GM10248 (cell line): ENCODE data around the gene FAM3C.
"Not testable (repeated sequence)": the region's sequence is repeated elsewhere in the genome, so short reads cannot be mapped to it uniquely, and the experiment has no call there.

Source experiments
- CTCF ChIA-PET: fragments of 300-600 bp; sonication (Branson Sonifier 250); formaldehyde crosslinking; extraction: SDS; loops from one replicate; lab custom pipeline; 2021; ENCODE audit warnings: antibody characterized with exemption; lab: Yijun Ruan, JAX
- POLR2A ChIA-PET: fragments of 350-650 bp; sonication (Branson Sonifier 250); formaldehyde crosslinking; extraction: SDS; loops from one replicate; lab custom pipeline; 2020; ENCODE audit warnings: antibody characterized with exemption; lab: Yijun Ruan, JAX
- DNase-seq: peaks from one replicate; pipeline ENCODE4 v3.0.0; 2012; ENCODE audit errors: extremely low spot score
- TF ChIP-seq, protein P1 (sequence below): IDR thresholded peaks from 2 replicates; pipeline ENCODE4 v1.5.1; 2012; ENCODE audit warnings: mild to moderate bottlenecking, low read depth; ENCODE audit errors: extremely low read depth, missing control alignments, control extremely low read depth

The FAM3C gene

DNA sequence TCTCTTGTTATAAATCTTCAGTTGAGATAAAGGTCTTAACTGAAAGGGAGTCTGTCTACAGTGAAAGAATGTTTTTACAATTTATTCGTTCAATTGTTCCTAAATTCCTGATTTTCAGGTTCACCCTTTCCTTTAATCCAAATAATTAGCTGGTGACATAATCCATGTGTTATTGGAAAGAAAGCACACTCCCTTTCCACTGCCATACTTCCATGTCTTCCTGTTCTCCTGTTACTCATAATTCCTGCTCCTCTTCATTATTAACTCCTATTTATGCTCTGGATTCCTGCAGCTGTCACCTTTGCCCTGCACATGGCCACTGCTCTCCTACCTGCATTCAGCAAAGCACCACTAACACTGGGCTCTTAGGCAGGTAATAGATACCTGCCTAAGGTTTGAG, 40.0 kb upstream of the FAM3C start:
- TF ChIP-seq, protein P1, sequence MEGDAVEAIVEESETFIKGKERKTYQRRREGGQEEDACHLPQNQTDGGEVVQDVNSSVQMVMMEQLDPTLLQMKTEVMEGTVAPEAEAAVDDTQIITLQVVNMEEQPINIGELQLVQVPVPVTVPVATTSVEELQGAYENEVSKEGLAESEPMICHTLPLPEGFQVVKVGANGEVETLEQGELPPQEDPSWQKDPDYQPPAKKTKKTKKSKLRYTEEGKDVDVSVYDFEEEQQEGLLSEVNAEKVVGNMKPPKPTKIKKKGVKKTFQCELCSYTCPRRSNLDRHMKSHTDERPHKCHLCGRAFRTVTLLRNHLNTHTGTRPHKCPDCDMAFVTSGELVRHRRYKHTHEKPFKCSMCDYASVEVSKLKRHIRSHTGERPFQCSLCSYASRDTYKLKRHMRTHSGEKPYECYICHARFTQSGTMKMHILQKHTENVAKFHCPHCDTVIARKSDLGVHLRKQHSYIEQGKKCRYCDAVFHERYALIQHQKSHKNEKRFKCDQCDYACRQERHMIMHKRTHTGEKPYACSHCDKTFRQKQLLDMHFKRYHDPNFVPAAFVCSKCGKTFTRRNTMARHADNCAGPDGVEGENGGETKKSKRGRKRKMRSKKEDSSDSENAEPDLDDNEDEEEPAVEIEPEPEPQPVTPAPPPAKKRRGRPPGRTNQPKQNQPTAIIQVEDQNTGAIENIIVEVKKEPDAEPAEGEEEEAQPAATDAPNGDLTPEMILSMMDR, result no peak

DNA sequence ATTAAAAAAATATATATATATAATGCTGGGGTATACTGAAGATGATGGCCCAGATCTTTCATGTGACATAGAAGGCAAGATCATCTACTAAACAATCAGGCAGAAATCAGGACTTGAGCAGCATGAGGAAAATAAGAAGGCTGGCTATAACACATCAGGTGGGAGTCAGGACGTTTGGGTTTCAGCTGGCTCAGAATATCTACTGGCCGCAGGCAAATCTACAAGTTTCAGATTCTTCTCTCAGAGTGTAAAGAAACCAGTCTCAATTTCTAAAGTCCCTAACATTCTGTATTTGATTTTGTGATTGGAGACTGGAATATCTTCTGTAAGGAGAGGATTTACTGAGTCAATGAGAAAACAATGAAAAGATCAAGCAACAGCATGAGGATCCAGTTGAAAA, 37.7 kb upstream of the FAM3C start:
- TF ChIP-seq, protein P1, result no peak
- ChIA-PET POLR2A (no interaction called here), CTCF (interaction anchor here (1.3 to 1.5 kb wide), 2 partner anchors 38 to 67 kb away, joined by 3 read pairs; partner anchors contain the start of gene FAM3C)
- DNase-seq, result peak; percentile 29

More for the DNA sequence above, 40.0 kb upstream of the FAM3C start:
- DNase-seq, result no peak
- ChIA-PET POLR2A (no interaction called here), CTCF (interaction anchor here (0.9 to 1.1 kb wide), 2 partner anchors 15 to 40 kb away, joined by 4 to 5 read pairs; partner anchors contain the start of gene FAM3C)

DNA sequence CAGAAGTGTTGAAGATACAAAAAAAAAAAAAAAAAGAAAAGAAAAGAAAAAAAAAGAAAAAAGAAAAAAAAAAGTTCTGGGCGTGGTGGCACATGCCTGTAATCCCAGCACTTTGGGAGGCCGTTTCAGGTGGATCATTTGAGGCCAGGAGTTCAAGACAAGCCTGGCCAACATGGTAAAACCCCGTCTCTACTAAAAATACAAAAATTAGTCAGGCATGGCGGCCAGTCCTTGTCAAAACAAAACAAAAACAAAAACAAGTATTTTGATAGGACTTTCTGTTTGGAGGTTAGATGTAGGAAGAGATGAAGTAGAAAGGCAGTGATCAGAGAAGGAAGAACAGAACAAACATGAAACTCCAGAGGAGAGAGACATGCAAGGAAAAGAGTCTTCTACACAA, 36.4 kb upstream of the FAM3C start:
- peak; percentile 38 for DNase-seq
- CTCF ChIA-PET, result not testable (repeated sequence)
- POLR2A ChIA-PET, result interaction anchor here (0.7 kb wide), 1 partner anchor 89 kb away, joined by 3 read pairs; no protein-coding TSS in a partner anchor

DNA sequence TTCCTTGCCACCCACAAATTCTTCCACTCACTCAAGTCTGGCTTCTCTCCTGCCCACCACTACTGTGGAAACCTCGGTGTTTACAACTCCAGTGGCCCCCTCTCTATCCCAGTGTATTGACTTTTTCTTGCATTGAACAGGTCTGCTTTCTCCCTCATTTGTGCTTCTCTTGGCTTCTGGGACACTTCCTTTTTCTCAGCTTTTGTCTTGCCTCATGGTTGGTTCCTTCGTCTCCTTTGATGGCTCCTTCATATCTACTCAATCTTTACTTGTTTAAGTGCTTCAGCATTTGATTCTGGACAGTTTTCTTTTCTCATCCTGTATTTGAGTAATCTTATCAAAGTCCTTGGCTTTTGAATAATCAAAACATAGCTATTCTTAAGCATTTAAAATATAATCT, 35.9 kb upstream of the FAM3C start:
- ChIA-PET POLR2A (interaction anchor here (0.7 kb wide), 1 partner anchor 90 kb away, joined by 3 read pairs; no protein-coding TSS in a partner anchor), CTCF (no interaction called here)
- TF ChIP-seq, protein P1, result no peak
- no peak for DNase-seq

DNA sequence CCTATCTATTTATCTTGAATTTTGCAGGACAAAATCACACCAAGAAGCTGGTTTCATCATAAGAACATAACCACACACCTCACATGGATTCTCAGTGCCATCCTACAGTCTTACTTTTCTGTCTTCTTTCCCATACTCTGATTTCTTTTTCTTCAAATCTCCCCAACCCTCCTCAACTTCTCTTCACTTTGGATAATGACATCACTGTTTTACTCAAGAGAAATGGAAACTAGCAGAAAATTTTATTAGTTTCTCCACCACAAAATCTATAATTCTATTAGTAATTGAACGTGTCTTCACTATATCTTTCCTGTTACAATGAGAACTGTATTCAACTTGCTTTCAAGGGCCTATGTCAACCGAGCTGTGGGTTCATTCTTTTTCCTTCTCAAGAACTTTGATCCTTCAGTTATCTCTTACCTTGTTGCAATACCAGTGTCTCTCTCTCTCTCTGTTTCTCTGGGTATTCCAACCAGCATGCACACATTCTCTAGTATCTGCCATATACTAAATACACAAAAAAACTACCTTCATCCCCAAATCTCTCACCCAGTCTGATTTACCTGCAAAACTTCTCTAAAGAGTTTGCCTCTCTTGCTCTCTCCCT, 35.4 kb upstream of the FAM3C start:
- ChIA-PET POLR2A (interaction anchor here (0.7 kb wide), 1 partner anchor 90 kb away, joined by 3 read pairs; no protein-coding TSS in a partner anchor), CTCF (interaction anchor here (1.2 to 2.2 kb wide), 4 partner anchors 10 to 58 kb away, joined by 3 to 8 read pairs (median 5); partner anchors contain the start of gene FAM3C)
- no peak for DNase-seq
- TF ChIP-seq, protein P1, result no peak

DNA sequence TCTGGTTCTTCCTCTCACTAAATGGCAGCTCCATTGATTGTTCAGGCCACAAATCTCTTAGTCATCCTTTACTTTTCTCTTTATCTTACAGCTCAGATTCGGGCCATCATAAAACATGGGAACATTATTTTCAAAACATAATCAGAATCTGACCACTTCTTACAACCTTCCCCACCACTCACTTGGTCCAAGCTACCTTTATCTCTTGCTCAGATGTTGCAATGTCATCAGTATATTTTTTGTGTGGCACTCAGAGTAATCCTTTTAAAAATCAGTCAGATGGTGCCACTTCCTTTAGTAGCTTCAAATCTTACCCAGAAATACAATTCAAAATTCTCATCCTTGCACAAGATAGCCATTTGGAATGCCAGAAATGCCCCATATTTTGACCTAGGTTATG, 34.5 kb upstream of the FAM3C start:
- TF ChIP-seq, protein P1, result no peak
- DNase-seq, result no peak
- CTCF ChIA-PET, result interaction anchor here (0.8 to 2.2 kb wide), 6 partner anchors 9 to 59 kb away, joined by 3 to 8 read pairs (median 3); partner anchors contain the start of gene FAM3C
- POLR2A ChIA-PET, result no interaction called here

DNA sequence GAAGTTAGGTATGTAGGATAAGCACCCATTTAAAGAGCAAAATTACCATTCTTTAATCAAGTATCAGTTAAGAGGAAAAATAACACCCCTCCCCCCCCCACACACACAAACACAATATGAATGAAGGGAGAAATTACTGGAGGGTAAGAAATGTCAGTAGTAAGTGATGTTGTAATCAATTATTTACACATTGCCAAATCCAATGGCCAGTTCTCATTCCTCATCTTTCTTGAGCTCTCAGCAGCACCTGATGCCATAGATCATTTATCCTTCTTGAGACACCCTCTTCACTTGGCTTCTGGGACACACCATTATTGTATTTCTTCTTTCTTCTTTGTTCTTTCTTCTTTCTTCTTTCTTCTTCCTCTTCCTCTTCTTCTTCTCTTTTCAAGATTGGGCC, 33.7 kb upstream of the FAM3C start:
- no peak for DNase-seq
- POLR2A ChIA-PET, result no interaction called here

More for the DNA sequence above, 33.7 kb upstream of the FAM3C start:
- CTCF ChIA-PET, result interaction anchor here (1.1 to 2.2 kb wide), 4 partner anchors 11 to 34 kb away, joined by 3 to 8 read pairs (median 6); partner anchors contain the start of gene FAM3C
- TF ChIP-seq, protein P1, result no peak
